Measurements from ENCODE around the gene SH3YL1. TPM values are rescaled to one million over a fixed set of nuclear protein-coding genes. Genes with fewer than 3 reads are reported as not detected.

The SH3YL1 gene
- polyA plus RNA-seq, 1 of the 3 experiments (the other 2 are of a cell fraction), result 22.7 TPM

DNA sequence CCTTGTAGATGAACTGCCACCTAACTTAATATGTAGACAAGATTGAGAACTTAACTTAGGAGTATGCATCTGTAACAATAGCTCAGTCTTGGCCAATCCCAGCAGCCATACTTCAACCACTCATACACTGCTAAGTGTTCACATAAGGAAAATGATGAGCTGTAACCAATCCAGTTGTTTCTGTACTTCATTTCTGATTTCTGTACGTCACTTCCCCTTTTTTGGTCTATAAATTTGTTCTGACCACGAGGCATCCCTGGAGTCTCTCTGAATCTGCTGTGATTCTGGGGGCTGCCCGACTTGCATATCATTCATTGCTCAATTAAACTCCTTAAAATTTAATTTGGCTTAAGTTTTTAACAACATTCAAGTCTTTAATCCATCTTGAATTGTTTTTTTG lies 6.4 kb downstream of the SH3YL1 start (continued):
- TF ChIP-seq, protein P1, sequence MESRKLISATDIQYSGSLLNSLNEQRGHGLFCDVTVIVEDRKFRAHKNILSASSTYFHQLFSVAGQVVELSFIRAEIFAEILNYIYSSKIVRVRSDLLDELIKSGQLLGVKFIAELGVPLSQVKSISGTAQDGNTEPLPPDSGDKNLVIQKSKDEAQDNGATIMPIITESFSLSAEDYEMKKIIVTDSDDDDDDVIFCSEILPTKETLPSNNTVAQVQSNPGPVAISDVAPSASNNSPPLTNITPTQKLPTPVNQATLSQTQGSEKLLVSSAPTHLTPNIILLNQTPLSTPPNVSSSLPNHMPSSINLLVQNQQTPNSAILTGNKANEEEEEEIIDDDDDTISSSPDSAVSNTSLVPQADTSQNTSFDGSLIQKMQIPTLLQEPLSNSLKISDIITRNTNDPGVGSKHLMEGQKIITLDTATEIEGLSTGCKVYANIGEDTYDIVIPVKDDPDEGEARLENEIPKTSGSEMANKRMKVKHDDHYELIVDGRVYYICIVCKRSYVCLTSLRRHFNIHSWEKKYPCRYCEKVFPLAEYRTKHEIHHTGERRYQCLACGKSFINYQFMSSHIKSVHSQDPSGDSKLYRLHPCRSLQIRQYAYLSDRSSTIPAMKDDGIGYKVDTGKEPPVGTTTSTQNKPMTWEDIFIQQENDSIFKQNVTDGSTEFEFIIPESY (IDR thresholded peaks at IDR 0.05; ENCODE audit: borderline replicate concordance, low read depth), result no peak

DNA sequence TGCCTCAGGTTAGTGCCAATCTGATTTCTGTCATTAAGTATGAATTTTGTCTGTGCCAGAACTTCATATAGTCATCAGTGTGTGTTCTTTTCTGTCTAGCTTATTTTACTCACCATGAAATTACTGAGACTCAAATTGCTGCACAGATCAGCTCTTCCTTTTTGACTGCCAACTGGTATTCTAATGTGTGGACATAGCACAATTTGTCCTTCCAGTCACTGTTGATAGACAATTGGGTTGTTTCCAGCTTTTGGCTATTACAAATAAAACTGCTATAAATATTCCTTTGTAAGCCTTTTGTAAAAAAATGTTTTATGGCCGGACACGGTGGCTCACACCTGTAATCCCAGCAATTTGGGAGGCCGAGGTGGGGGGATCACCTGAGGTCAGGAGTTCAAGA lies 7.7 kb downstream of the SH3YL1 start:
- no peak for DNase-seq
- TF ChIP-seq GABPA (IDR thresholded peaks at IDR 0.05; ENCODE audit: low read depth), result no peak
- TF ChIP-seq, protein P2, sequence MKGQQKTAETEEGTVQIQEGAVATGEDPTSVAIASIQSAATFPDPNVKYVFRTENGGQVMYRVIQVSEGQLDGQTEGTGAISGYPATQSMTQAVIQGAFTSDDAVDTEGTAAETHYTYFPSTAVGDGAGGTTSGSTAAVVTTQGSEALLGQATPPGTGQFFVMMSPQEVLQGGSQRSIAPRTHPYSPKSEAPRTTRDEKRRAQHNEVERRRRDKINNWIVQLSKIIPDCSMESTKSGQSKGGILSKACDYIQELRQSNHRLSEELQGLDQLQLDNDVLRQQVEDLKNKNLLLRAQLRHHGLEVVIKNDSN (IDR thresholded peaks at IDR 0.05; ENCODE audit: borderline replicate concordance, low read depth), result no peak
- TF ChIP-seq, protein P3, sequence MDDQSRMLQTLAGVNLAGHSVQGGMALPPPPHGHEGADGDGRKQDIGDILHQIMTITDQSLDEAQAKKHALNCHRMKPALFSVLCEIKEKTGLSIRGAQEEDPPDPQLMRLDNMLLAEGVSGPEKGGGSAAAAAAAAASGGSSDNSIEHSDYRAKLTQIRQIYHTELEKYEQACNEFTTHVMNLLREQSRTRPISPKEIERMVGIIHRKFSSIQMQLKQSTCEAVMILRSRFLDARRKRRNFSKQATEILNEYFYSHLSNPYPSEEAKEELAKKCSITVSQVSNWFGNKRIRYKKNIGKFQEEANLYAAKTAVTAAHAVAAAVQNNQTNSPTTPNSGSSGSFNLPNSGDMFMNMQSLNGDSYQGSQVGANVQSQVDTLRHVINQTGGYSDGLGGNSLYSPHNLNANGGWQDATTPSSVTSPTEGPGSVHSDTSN (IDR thresholded peaks at IDR 0.05), result no peak
- TF ChIP-seq YY1 (IDR thresholded peaks at IDR 0.05; ENCODE audit: low read depth), result no peak
- TF ChIP-seq RCOR1 (IDR thresholded peaks at IDR 0.05; ENCODE audit: low read length), result no peak
- TF ChIP-seq RXRA (IDR thresholded peaks at IDR 0.05; ENCODE audit: borderline replicate concordance, low read depth), result no peak
- no peak for TF ChIP-seq EZH2phosphoT487 (IDR thresholded peaks at IDR 0.05; ENCODE audit: borderline replicate concordance, low read depth)
- TF ChIP-seq, protein P4, sequence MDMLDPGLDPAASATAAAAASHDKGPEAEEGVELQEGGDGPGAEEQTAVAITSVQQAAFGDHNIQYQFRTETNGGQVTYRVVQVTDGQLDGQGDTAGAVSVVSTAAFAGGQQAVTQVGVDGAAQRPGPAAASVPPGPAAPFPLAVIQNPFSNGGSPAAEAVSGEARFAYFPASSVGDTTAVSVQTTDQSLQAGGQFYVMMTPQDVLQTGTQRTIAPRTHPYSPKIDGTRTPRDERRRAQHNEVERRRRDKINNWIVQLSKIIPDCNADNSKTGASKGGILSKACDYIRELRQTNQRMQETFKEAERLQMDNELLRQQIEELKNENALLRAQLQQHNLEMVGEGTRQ (IDR thresholded peaks at IDR 0.05; ENCODE audit: borderline replicate concordance, low read depth, low read length), result no peak
- TF ChIP-seq FOXJ3 (CRISPR knock-in tag; IDR thresholded peaks at IDR 0.05), result no peak
- no peak for TF ChIP-seq GATA2 (CRISPR knock-in tag; IDR thresholded peaks at IDR 0.05)
- no peak for TF ChIP-seq MXI1 (IDR thresholded peaks at IDR 0.05; ENCODE audit: low read depth, low read length)
- TF ChIP-seq, protein P5, sequence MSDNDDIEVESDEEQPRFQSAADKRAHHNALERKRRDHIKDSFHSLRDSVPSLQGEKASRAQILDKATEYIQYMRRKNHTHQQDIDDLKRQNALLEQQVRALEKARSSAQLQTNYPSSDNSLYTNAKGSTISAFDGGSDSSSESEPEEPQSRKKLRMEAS (IDR thresholded peaks at IDR 0.05; ENCODE audit: low read depth), result no peak
- ChIA-PET CTCF (interaction anchor here (0.9 to 5.9 kb wide), 4 partner anchors 9 to 411 kb away, joined by 3 to 26 read pairs (median 7); no protein-coding TSS in a partner anchor), POLR2A (no interaction called here)
- Histone ChIP-seq H3K36me3 (replicated peaks in 1 of 2; ENCODE audit: control insufficient read depth in 1 of 2, insufficient read depth in 2 of 2, low read length in 1 of 2) (peaks cover 27 to 31% of the 10 kb centered on the region in 2 experiments), H3K4me2 (no peak overlapping the region), H2AFZ (ENCODE audit: low read depth) (no peak overlapping the region), H3K27ac (ENCODE audit: low read depth in 2 of 2, low read length in 1 of 2) (no peak overlapping the region), H3F3A (replicated peaks; ENCODE audit: insufficient read depth) (no peaks in the 10 kb centered on the region), H3K9ac (no peak overlapping the region), H3K4me3 (ENCODE audit: low read depth in 2 of 2, low read length in 1 of 2) (no peak overlapping the region), H3K79me2 (ENCODE audit: insufficient read depth) (no peaks in the 10 kb centered on the region), H3K9me2 (no peaks in the 10 kb centered on the region), H4K20me1 (ENCODE audit: insufficient read depth) (no peaks in the 10 kb centered on the region), H3K4me1 (ENCODE audit: control insufficient read depth in 1 of 2, insufficient read depth in 2 of 2, low read depth in 1 of 2, low read length in 1 of 2) (peaks cover 0 to 10% of the 10 kb centered on the region in 2 experiments; a peak in 1 of 4 replicates), H3K27me3 (ENCODE audit: insufficient read depth) (no peaks in the 10 kb centered on the region), H3K9me3 (no peaks in the 10 kb centered on the region; the same call in 1 of the 2 replicates)
- WGBS (ENCODE audit: low lambda C conversion rate), result 96% methylated on average over 3 of the region's 3 CpGs

Data from SK-N-SH (cell line).